Keratinocyte (primary cell): ENCODE measurements around the gene OLFML2B.

ENCODE experiments used
- CTCF ChIP-seq, 3 experiments: IDR thresholded peaks in 1 of 3; conservative IDR thresholded peaks in 1 of 3; optimal IDR thresholded peaks in 1 of 3; 2 replicates in 2 of 3; 3 replicates in 1 of 3; pipeline versions ENCODE3 to v1.5.1; 2011; ENCODE audit warnings: low read length in 3 of 3, mild to moderate bottlenecking in 3 of 3, moderate library complexity in 2 of 3, control low read depth in 1 of 3, inconsistent platforms in 1 of 3; ENCODE audit not compliant: insufficient read depth in 2 of 3; ENCODE audit errors: extremely low read depth in 1 of 3
- EZH2 ChIP-seq: IDR thresholded peaks from one replicate; pipeline ENCODE4 v1.6.1; 2012; ENCODE audit warnings: inconsistent platforms, mild to moderate bottlenecking, low read length, moderate library complexity

GRCh38 chr1:161987872-161988271, 35.8 kb downstream of the OLFML2B start:
- no peak for TF ChIP-seq CTCF (optimal IDR thresholded peaks at IDR 0.05 in 1 of 3, IDR thresholded peaks at IDR 0.05 in 1 of 3, conservative IDR thresholded peaks at IDR 0.05 in 1 of 3; ENCODE audit: extremely low read depth in 1 of 3, insufficient read depth in 2 of 3, low read length in 3 of 3)
- TF ChIP-seq EZH2 = no peak
